NCI-H187 (cell line): Measurements from ENCODE around the gene MBNL3.

Source experiments
- DNase-seq, 2 experiments: peaks; one replicate each; lab custom pipeline; 2025; lab: John Stamatoyannopoulos, UW

The MBNL3 gene

GRCh38 chrX:132488819-132489577, at the start of gene MBNL3:
MBNL3 (minus strand) TSS chrX:132489038; CDS start chrX:132439611, 49,427 bp downstream.
- peak in 1 of 2 experiments; percentile 10 for DNase-seq

- DNase-seq: no peak
These were observed 44.6 kb upstream of the MBNL3 start for GRCh38 chrX:132533409-132533808.

- DNase-seq: no peak
These were observed 44.1 kb upstream of the MBNL3 start for GRCh38 chrX:132532913-132533312.

GRCh38 chrX:132532097-132532496, 43.3 kb upstream of the MBNL3 start:
- DNase-seq: no peak

DNA sequence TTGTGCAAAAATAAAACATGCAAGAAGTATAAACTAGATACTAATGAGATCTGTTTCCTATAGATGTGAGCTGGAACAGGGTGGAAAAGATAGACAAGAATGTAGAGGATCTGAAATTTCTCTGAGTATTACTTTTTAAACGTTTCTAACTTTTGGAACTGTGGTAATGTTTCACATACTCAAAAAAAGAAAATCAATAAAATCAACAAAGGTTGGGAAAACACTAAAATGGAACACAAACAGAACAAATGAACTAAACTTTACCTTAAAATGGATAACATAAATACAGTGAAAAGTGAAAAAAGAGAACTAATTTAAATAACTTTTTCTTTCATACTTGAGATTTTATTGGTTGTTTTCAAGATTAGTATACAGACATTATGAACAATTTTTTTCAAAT, 32.0 kb upstream of the MBNL3 start:
- no peak for DNase-seq

DNA sequence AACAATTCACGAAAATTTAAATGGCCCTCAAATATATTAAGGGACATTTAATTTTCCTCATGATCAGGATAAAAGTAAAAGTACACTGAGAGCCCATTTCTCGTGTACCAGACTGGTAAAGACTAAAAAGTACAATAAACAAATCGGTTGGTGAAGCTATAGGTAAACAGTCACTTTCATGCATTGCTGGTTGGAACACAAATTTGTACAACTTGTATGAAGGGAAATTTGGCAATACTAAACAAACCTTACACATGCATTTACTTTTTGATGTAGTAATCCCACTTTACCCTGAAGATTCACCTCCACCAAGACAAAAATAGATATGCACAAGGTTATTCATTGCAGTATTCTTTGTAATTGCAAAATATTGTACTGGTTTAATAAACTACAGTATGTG, 31.4 kb upstream of the MBNL3 start:
- no peak for DNase-seq

DNA sequence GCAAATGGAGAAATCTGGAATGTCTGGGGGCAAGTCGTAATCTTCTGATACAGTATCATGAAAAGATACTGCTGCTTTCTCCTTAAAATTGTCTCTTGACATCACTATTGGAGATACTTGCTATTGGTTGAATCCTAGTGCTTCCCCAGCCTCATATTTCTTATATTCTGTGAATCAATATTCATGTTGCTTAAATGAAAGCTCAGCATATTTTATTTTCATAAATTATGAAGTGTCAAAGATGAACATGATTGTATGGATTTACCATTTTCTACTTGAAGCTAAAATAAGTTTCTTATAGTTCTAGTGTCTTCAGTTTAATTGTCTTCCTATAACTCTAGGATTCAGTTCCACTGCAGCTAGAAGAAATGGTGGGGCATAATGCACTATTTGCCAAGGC, 29.6 kb upstream of the MBNL3 start:
- no peak for DNase-seq

- no peak for DNase-seq
These were observed 20.0 kb upstream of the MBNL3 start for GRCh38 chrX:132508834-132509233.

DNA sequence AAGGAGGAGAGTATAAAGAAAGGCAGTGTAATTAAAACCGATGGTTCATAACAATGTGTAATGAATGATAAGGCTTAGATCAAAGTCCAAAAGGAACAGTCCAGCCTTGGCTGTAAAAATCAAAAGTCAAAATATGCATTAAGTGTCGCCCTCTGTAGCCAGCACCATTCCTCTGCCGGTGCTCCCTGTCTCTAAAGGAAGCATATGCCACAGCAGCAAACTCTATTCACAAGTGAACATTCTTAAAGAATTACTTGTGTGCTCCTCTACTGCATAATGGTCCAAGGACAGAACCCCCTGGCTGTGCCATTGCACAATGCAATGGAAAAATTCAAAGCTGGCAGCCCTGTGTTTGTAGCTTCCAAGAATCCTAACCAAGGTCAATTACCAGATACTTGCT, 16.3 kb upstream of the MBNL3 start:
- DNase-seq: no peak

- DNase-seq: no peak
These were observed 15.6 kb upstream of the MBNL3 start for GRCh38 chrX:132504417-132504816.

DNA sequence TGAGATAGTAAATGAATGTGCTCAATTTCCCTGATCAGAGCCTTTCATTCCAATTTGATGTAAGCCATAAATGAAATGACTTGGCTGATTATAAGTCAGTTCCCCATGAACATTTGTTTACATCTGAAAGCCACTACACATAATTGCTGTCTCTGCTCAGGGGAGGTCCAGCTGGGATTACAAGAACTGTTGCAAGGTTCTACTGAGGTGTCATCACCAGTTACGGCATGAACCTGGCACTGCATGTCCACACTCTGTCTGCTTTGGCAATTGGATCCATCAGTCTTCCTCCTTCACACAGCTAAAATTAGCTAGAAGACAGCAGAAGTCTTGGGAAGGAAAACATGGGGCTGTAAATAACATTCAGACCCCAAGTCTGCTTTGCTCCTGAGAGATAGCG, 12.8 kb upstream of the MBNL3 start:
- DNase-seq: no peak

DNA sequence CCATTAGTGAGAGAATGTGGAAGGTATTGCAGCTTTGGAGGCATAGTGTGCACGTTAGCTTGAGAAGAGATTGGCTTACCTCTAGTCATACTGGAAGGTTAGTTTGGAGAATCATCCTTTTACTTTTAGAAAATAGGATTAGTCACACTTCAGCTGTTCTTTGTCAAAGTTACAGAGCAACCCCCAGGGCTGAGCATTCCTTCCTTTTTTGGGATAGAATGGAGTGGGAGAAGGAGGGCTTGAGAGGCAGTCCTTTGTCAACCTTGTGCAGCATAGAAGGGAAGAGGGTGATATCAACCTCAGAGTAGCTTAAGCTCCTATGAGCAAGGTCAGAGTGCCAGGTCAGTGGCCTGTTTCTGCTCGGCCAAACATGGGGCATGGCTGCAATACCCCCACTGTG, 8.6 kb upstream of the MBNL3 start:
- DNase-seq: no peak

- DNase-seq: no peak
These were observed 4.3 kb upstream of the MBNL3 start for GRCh38 chrX:132493095-132493494.

DNA sequence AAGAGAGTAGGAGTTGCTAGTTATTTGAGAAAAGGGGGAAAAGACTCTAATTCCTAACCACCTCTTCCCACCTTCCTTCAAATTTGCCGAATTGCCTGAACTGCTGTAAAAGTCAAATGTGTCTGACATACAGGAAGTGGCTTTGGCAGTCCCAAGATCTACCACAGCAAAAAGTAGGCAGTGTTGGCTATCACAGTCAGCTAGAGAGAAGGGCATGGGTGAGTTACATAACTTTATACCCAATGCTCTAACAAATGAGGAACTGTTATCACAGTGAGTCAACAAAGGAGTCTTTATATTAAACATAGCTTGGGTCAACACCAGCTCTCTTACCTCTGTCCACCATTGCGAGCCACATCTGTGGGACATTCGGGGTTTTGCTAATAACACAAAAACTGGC, 2.4 kb upstream of the MBNL3 start:
- DNase-seq: no peak

DNA sequence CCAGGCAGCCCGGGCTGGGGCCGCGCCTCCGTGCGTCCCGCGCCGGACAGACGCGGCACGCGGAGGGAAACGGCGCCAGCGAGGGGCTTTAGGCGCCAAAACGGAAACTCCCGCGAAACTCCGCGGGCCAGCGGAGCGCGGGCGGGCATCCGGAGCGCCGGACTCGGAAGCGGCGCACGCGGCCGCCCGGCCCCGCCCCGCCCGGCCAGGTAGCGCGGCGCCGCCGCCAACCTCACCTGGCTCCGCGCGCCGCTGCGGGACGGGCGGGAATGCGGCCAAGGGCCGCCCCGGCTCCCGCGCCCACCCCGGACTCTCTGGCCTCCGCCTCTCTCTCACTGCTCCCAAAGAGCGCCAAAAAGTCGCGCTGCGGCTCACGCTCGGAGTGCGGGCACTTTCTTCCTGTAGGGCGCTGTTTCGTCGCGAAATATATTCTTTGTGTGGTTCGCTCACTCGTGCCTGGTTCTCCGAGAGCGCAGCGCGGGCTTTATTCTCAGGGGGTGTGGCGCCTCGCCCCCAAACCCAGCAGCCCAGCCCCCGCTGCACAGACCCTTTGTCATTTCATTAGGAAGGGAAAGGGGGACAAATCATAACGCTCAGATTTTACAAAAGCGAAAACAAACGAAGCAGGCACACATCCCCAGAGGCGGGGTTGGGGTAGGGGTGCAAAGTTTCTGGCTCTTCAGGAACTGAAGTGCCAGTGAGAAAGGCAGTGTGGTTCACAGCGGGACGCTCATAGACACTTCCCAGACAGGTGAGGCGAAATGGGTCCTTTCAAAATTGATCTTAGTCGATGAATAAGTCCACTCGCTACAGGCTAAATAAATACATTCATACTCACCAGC, 961 bp upstream of the MBNL3 start:
- peak in 1 of 2 experiments; percentile 13 for DNase-seq

DNA sequence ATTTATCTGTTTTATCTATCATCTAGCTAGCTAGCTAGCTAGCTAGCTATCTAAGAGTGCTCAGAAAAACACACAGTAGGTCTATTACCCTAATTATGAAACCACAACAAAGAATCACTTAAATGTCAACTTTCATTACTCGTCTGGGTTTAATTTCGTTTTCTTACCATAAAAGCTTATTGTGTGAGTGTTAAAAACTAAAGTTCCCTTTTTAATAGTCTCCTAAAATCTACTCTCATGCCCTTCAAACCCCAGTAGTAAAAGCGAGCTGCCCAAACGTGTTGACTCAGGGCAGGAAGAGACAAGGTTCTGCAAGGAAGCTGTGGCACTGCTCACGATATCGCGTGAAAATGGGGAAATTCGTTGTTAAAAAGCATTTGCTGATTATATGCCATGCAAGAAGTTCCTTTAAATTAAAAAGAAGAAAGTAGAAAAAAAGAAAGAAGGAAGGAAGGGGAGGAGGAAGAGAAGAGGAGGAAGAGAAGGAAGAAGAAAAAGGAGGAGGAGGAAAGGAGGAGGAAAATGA, 595 bp downstream of the MBNL3 start:
- DNase-seq: no peak

DNA sequence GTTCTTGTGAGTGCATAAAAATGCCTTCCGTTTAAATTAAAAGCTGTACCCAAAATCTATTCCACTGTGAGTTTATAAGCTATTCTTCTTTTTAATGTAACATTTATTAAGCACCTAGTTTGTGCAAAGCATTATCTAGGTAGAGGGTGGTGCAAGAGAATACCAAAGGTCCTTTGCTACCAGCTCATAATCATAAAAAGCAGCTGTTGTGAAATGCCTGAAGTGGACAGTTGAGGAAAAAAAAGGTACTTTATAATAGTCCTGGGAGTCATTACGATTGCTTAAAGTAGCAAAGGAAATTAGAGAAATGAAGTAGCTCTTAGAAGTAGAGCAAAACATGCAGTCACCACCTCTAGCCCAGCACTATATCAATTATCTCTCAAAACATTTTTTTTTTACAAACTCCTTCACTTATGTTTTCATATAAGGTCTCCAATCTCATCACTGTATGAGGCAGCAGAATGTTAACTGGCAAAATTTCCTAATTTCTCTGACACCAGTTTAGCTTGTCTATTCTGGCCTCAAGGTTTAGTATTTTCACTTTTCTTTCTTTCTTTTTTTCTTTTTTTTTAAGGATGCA, 2.1 kb downstream of the MBNL3 start:
- DNase-seq: no peak

DNA sequence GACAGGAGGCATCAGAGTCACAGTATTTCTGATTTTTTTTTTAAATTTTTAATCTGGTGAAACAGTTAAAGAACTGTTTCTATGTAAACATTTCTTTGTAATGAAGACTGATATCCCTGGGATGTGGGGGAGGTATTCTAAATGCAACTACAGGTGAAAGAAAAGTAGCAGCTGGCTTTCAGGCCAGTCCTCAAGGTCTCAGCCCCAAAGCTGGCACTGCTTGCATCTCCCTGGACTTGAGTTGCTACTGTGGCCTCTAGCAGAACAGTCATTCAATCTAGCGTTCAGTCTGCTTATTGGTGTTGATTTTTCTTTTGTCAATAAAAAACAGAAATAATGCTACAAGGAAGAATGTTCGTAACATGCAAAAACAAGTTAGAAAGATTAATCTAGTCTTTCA, 4.9 kb downstream of the MBNL3 start:
- DNase-seq: no peak

DNA sequence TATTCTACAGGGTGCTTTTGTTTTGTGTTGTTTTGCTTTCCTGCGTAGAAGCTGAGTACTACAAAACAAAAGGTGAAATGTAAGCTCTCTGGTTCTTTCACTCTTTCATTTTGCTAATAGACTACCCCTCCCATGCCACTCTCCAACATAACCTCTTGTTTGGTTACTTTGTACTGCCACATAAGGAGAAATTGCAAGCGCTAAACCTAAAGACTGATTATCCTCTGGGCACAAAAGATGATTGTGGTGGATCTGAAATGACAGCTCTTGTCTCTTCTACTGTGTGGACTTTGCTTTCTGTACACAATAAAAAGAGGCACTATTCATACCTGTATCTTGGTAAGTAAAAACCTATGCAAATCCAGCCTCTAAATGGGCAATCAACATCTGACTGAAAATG, 5.3 kb downstream of the MBNL3 start:
- DNase-seq: no peak

DNA sequence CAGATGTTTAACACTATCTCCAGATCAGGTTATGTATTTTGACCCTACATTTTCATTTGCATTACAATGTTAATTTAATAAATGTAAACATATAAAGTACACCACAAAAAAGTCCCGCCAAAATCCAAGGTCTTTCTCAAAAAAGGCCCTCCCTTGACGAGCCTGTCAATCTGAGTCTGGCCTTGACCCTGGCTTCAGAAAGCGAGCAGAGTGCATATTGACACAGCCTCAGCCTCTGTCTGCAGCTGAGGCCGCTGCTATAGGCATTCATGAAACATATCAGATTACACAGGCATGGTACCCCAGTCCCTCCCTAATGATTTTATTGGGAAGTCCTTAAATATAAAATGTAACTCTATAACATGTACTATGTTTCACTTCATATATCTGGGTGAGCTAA, 6.2 kb downstream of the MBNL3 start:
- DNase-seq: no peak

DNA sequence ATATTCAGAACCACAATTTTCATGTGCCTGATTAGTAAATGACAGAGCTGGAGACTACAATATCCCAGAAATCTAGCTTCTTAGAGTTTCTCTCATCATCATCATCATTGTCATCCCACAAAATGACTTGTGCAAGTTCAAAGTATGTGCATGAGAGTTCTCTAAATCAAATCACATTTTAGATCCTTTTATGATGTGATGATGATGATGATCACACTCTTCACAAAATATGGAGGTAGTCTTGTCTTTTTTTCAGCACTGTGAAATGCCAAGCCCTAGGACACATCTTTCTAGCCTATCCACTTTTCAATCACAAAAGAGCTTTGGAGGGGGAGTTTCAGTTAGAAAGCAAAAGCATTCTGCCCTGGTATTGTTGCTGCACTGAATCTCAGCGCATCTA, 7.4 kb downstream of the MBNL3 start:
- DNase-seq: no peak

DNA sequence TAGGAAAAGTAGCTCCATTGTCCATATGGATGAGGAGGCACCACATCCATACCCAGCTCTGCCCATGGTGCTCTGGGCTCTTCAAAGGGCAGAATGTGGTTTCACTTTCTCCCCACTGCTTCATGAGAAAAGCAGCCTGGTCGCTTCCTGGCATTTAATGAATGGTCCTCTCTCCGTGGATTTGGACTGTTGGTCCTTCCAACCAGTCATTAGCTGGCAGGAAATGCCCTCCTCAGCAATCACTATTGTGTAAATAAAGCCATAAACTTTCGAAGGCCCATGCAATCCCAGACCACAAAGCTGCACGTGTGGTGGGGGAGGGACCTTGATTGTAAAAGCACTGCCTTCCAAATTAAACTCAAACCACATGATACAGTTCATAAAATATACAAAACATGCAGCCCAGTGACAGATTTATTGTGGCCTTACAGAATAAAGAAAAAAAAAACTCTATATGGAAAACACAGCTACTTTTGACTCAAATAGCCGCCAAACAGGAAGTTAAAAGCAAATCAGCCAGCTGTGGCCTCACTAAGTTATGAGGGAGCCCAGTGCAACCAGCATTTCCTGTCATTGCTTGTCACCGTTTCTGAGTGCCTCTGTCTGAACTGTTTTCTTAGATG, 8.1 kb downstream of the MBNL3 start:
- no peak for DNase-seq
